ENCODE results near the gene AMMECR1.

AMMECR1 gene

DNA sequence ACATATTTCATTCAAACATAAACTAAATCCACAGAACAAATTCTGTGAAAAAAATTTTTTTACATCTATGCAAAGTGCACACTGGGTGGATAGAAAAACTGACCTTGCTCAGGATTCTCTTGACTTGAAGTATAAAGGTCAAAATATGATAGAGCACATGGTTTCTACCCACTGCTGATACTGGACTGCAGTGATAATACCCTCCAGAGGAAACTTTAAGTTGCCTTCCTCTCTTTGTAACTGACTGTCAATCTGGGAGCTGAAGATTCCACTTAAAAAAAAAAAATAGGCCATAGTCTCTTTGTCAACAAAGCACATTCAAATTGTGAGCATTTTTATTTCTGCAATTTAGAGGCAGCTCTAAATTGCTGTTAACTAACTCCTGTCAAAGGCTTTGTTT, 3.2 kb upstream of the AMMECR1 start:
- H3K4me3 ChIP-seq (ENCODE audit: low read length): no peak overlapping the region
- TF ChIP-seq, protein P1, sequence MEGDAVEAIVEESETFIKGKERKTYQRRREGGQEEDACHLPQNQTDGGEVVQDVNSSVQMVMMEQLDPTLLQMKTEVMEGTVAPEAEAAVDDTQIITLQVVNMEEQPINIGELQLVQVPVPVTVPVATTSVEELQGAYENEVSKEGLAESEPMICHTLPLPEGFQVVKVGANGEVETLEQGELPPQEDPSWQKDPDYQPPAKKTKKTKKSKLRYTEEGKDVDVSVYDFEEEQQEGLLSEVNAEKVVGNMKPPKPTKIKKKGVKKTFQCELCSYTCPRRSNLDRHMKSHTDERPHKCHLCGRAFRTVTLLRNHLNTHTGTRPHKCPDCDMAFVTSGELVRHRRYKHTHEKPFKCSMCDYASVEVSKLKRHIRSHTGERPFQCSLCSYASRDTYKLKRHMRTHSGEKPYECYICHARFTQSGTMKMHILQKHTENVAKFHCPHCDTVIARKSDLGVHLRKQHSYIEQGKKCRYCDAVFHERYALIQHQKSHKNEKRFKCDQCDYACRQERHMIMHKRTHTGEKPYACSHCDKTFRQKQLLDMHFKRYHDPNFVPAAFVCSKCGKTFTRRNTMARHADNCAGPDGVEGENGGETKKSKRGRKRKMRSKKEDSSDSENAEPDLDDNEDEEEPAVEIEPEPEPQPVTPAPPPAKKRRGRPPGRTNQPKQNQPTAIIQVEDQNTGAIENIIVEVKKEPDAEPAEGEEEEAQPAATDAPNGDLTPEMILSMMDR (conservative IDR thresholded peaks at IDR 0.05; ENCODE audit: low read length): no peak
- DNase-seq (ENCODE audit: low read depth): no peak

DNA sequence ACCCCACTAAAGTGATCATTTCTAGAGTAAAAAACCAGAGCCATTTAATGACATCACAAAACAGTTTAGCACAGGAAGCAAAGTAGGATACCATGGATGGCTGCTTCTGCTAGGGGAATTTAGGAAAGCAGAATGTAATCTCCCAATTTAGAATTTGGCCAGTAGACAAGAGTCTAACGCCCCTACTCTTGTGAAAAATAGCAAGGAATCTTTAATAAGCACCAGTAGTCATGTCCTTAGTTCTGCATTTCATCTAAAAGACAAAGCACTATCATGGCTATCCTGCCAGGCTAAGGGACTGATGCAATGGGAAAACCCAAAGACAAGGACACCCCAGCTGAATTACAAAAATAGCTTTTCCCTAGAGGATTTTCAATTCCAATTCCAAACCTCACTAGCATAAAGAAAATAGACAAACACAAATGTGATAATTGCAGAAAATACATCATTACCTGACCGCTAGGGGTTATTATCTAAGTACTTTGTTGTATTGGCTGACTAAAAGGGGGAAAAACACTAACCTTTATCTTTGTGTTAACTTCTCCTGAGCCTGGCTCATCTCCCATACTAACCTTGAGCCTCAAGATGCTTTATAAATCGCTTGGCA, 2.6 kb upstream of the AMMECR1 start:
- no peak for DNase-seq (ENCODE audit: low read depth)
- no peak overlapping the region for H3K4me3 ChIP-seq (ENCODE audit: low read length)
- TF ChIP-seq, protein P1 (conservative IDR thresholded peaks at IDR 0.05; ENCODE audit: low read length): no peak

DNA sequence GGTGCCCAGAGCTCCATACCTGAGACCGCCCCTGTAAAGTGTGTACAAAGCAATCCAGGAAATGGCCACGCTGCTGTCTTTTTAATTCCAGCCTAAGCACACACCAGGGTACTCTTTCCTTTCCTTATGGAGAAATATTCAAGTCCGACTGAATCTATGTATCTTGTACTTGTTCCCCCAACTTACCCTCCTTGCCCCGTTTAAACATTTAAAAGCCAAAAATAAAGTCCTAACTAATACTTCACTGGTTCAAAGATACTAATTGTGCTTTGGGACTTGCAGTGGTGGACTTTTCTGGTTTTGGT, 731 bp upstream of the AMMECR1 start:
- TF ChIP-seq, protein P1 (conservative IDR thresholded peaks at IDR 0.05; ENCODE audit: low read length): no peak
- no peak for DNase-seq (ENCODE audit: low read depth)
- peak overlapping the region; percentile 69 for H3K4me3 ChIP-seq (ENCODE audit: low read length)

DNA sequence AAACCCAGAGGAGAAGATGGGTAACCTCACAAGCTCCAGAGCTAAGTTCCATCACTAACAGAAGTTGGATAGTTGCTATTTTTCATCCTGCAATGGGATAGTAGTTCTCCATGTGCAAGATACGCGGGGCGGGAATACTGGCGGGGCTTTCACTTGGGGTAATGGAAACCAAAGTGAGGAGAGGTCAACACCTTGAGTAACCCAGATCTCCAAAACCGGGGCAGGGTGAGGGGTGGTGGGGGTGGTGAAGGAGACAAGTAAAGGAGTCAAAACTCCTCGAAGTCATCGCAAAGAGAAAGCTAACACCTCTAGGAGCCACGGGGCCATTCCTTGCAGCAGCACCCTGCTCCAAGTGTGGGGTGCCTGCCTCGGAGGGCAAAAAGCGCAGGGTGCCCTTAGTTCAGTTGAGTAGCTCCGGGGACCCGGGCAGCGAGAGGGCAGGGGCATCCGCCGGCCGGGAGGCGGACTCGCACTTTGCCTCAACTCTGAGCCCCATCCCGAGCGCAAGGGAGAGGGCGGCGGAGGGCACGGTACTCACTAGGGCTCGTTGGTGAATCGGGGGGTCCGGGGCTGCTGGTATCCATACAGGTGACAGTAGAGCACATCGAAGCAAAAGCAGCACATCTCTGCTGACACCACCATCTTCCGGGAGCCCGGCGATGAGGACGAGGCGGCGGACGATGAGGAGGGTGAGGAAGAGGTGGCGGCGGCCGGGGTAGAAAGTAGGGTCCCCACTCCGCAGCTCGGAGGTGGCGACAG, 645 bp downstream of the AMMECR1 start:
- peak overlapping the region; percentile 77 for H3K4me3 ChIP-seq (ENCODE audit: low read length)
- DNase-seq (ENCODE audit: low read depth): no peak
- TF ChIP-seq, protein P1 (conservative IDR thresholded peaks at IDR 0.05; ENCODE audit: low read length): no peak

DNA sequence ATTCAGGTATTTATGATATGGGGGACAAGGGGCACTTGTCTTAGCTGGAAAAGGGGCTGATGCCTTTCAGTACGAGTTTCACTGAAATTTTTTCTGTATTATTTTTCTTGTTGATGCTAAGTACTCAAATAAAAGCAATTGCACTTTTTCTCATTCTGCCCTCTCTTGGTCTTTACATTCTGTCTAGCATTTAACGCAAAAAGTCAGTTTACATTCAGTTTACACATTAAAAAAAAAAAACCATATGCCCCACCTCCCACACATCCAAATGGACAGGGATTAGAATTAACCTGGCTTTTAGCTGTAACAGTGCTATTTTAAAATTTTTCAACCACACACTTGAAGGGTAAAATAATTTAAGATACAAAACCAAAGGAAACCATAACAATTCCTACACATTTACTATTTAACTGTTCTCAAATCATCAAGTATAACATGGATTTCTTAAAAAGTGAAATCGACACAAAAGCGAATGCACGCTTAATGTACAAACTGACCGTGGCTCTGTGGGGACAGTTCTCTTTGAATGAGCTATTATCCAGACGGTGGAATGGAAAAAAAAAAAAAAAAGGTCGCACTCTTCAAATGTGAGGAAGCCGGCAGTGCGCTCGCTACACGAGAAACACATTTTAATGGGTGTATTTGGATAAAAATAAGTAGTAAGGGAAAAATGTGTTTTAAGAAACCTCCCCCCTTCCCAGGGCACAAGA, 1.4 kb downstream of the AMMECR1 start:
- peak; percentile 7 for DNase-seq (ENCODE audit: low read depth)
- TF ChIP-seq, protein P1 (conservative IDR thresholded peaks at IDR 0.05; ENCODE audit: low read length): no peak
- peak overlapping the region; percentile 77 for H3K4me3 ChIP-seq (ENCODE audit: low read length)

DNA sequence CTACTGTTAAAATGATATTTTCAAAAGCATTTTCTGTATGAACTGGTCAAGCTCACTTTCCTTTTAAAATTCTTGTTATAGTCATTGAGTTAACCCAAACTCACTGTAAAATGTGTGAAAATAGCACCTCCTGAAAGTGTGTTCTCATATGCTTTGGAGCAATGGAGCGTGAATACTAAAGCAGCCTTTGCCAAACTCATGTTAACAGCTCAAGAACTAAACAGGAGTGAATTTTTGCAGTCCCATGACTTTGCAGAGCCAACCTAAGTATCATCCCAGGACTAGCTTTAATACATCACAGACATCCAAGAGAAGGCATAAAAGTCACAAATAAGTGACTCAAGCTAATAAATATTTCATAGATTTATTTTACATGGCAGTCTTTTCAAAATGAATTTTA, 2.3 kb downstream of the AMMECR1 start:
- TF ChIP-seq, protein P1 (conservative IDR thresholded peaks at IDR 0.05; ENCODE audit: low read length): no peak
- no peak for DNase-seq (ENCODE audit: low read depth)
- peak overlapping the region; percentile 77 for H3K4me3 ChIP-seq (ENCODE audit: low read length)

Measured in AG10803 (cell line).